Psoas muscle (tissue), 8 donors: ENCODE results near the gene GNB2. TPM values are rescaled to one million over a fixed set of nuclear protein-coding genes. Genes with fewer than 3 reads are reported as not detected.

ENCODE experiments used
- ATAC-seq, 4 donors: fragments of 200-7000 bp; cut with Tn5 transposase; one replicate each; pipeline ENCODE4 v1.9.1; 2020; ENCODE audit warnings: moderate library complexity in 3 of 4, mild to moderate bottlenecking in 2 of 4
- DNase-seq, 2 donors: peaks; one replicate each; pipeline ENCODE4 v3.0.0-alpha.2; 2020
- H3K27ac ChIP-seq: fragments of 200-600 bp; one replicate; pipeline ENCODE4 v1.8.0; 2022
- H3K27me3 ChIP-seq, 3 donors: fragments of 200-600 bp in 1 of 3; one replicate each; pipeline versions ENCODE4 v1.6.1 to v1.8.0; 2013 to 2022; ENCODE audit warnings: low read length in 2 of 3, mild to moderate bottlenecking in 2 of 3, moderate library complexity in 1 of 3; ENCODE audit not compliant: insufficient read depth in 3 of 3
- H3K36me3 ChIP-seq, 2 donors: fragments of 200-600 bp in 1 of 2; one replicate each; pipeline versions ENCODE4 v1.6.1 to v1.8.0; 2013 to 2022; ENCODE audit warnings: low read depth in 1 of 2, mild to moderate bottlenecking in 1 of 2, moderate library complexity in 1 of 2; ENCODE audit not compliant: insufficient read depth in 1 of 2
- H3K4me1 ChIP-seq: fragments of 200-600 bp; one replicate; pipeline ENCODE4 v1.8.0; 2022
- H3K4me3 ChIP-seq: fragments of 200-600 bp; one replicate; pipeline ENCODE4 v1.8.0; 2022; ENCODE audit warnings: mild to moderate bottlenecking
- H3K9me3 ChIP-seq: fragments of 200-600 bp; one replicate; pipeline ENCODE4 v1.8.0; 2022
- CTCF ChIP-seq: fragments of 200-600 bp; IDR thresholded peaks from one replicate; pipeline ENCODE4 v1.8.0; 2022; ENCODE audit warnings: antibody characterized with exemption
- WGBS, 3 donors: extraction: QIAGEN DNeasy Blood & Tissue Kit; methylation state at CpG; one replicate each; pipeline versions ENCODE4 v1.1.6 to v1.1.7; 2013; 5-methylcytosine and 5-hydroxymethylcytosine counted together
- intact Hi-C, 2 donors: fragments of 100-400 bp; cut with DNase I; formaldehyde crosslinking; loops; one replicate each; pipeline versions ENCODE4 v1.11.0 to v1.14.2; 2022
- polyA plus RNA-seq, 3 donors: library from polyadenylated mRNA; stranded (reverse); fragments of 200-250 nt; gene quantifications; one replicate each; pipeline ENCODE4 v1.2.3, GENCODE V29; 2013
- total RNA-seq, 4 donors: library from RNA; stranded (reverse); fragmentation: NEBNext Ultra II Directional in 2 of 4; extraction: Animal tissue kit (Norgen Biotek cat#: 25700) in 2 of 4; gene quantifications; one replicate each; pipeline versions ENCODE4 v1.2.1 to v1.2.4, GENCODE V29; 2021 to 2023
- donor health status: healthy with polysubstance abuse.
- donor health status: DM: no; HTN: no; CAD: no; lungs with moderate emphysema.
- donor health status: Bipolar disorder and iron deficiency.
- donor health status: healthy.
- donor health status: DM: yes; HTN: yes; CAD: no.
- donor health status: DM: no; HTN: no; CAD: no.
- donor health status: DM: no; HTN: no; CAD: no.
- donor health status: DM: yes; HTN: yes; CAD: no.

The GNB2 gene
- total and polyA plus RNA-seq, 7 donors, result 87.1 to 148 (median 117) TPM

GRCh38 chr7:100705320-100705752, 31.8 kb downstream of the GNB2 start:
- Histone ChIP-seq H3K36me3 (peaks cover 0 to 19% of the 10 kb centered on the region in 2 donors), H3K4me1 (peaks cover 13% of the 10 kb centered on the region), H3K9me3 (no peaks in the 10 kb centered on the region), H3K27ac (peak overlapping the region; percentile 89), H3K4me3 (peak overlapping the region; percentile 80), H3K27me3 (no peaks in the 10 kb centered on the region)
- TF ChIP-seq CTCF, result peak; percentile 90
- WGBS, 3 donors, result 0 to 1% (median 0%) methylated on average over 17 to 25 of the region's 25 CpGs
- intact Hi-C loops, result loop anchor here in 1 of 2 donors (2.0 to 5.0 kb wide), 2 partner anchors 147 to 353 kb away; partner anchors contain the start of gene SLC12A9
- DNase-seq (peak; percentile 81 to 88), ATAC-seq (peak; percentile 77 to 85 (median 80))

- DNase-seq, result peak; percentile 99 to 100
- TF ChIP-seq CTCF, result no peak
- WGBS, 3 donors, result 0 to 1% (median 0%) methylated on average over 77 to 86 of the region's 86 CpGs
Observed at GRCh38 chr7:100705753-100706671, 32.5 kb downstream of the GNB2 start, which contains the start of gene POP7. Gene POP7 (plus strand): TSS chr7:100706121. CDS start chr7:100706831, 710 bp downstream.

GRCh38 chr7:100706672-100707311, 33.3 kb downstream of the GNB2 start:
- peaks cover 13% of the 10 kb centered on the region for H3K4me1 ChIP-seq
- DNase-seq (peak in 1 of 2 donors; percentile 63), ATAC-seq (no peak)
- 15 to 21% (median 18%) methylated on average over 30 to 34 of the region's 34 CpGs for WGBS, 3 donors
- H3K36me3 ChIP-seq, result peaks cover 0 to 19% of the 10 kb centered on the region in 2 donors
- intact Hi-C loops, result loop anchor here in 1 of 2 donors (5.0 kb wide), 1 partner anchor 146 kb away; the partner anchor contains the start of gene SLC12A9
- H3K9me3 ChIP-seq, result no peaks in the 10 kb centered on the region
- no peaks in the 10 kb centered on the region for H3K27me3 ChIP-seq
- TF ChIP-seq CTCF, result no peak
- peak overlapping the region; percentile 89 for H3K27ac ChIP-seq
- H3K4me3 ChIP-seq, result peak overlapping the region; percentile 80

More at GRCh38 chr7:100705753-100706671, 32.5 kb downstream of the GNB2 start, which contains the start of gene POP7:
- H3K9me3 ChIP-seq, result no peaks in the 10 kb centered on the region
- intact Hi-C loops, result loop anchor here in 1 of 2 donors (2.0 to 5.0 kb wide), 2 partner anchors 146 to 353 kb away; partner anchors contain the start of gene SLC12A9
- ATAC-seq, result peak; percentile 99
- H3K27me3 ChIP-seq, result no peaks in the 10 kb centered on the region
- H3K4me3 ChIP-seq, result peak within 1 kb of the TSS; percentile 80
- H3K4me1 ChIP-seq, result peaks cover 13% of the 10 kb centered on the region
- peaks cover 0 to 19% of the 10 kb centered on the region in 2 donors for H3K36me3 ChIP-seq
- H3K27ac ChIP-seq, result peak within 1 kb of the TSS; percentile 89

GRCh38 chr7:100708395-100708794, 34.9 kb downstream of the GNB2 start:
- intact Hi-C loops, result loop anchor here in 1 of 2 donors (5.0 kb wide), 1 partner anchor 144 kb away; the partner anchor contains the start of gene SLC12A9
- ATAC-seq (no peak), DNase-seq (no peak)
- H3K4me1 ChIP-seq, result peaks cover 13% of the 10 kb centered on the region
- H3K4me3 ChIP-seq, result no peak overlapping the region
- peaks cover 0 to 19% of the 10 kb centered on the region in 2 donors for H3K36me3 ChIP-seq
- WGBS, 3 donors, result 82 to 93% (median 86%) methylated on average over 6 of the region's 6 CpGs
- H3K9me3 ChIP-seq, result no peaks in the 10 kb centered on the region
- TF ChIP-seq CTCF, result no peak
- H3K27ac ChIP-seq, result no peak overlapping the region
- H3K27me3 ChIP-seq, result no peaks in the 10 kb centered on the region
